ENCODE measurements around the gene PBX1.

GRCh38 chr1:164767752-164768402 lies 208.9 kb downstream of the PBX1 start:
- TF ChIP-seq, protein P1, sequence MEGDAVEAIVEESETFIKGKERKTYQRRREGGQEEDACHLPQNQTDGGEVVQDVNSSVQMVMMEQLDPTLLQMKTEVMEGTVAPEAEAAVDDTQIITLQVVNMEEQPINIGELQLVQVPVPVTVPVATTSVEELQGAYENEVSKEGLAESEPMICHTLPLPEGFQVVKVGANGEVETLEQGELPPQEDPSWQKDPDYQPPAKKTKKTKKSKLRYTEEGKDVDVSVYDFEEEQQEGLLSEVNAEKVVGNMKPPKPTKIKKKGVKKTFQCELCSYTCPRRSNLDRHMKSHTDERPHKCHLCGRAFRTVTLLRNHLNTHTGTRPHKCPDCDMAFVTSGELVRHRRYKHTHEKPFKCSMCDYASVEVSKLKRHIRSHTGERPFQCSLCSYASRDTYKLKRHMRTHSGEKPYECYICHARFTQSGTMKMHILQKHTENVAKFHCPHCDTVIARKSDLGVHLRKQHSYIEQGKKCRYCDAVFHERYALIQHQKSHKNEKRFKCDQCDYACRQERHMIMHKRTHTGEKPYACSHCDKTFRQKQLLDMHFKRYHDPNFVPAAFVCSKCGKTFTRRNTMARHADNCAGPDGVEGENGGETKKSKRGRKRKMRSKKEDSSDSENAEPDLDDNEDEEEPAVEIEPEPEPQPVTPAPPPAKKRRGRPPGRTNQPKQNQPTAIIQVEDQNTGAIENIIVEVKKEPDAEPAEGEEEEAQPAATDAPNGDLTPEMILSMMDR (conservative IDR thresholded peaks at IDR 0.05; ENCODE audit: low read depth, low read length), result no peak
- TF ChIP-seq BHLHE40 (IDR thresholded peaks at IDR 0.05; ENCODE audit: low read depth, low read length) (no peak), RAD21 (IDR thresholded peaks at IDR 0.05; ENCODE audit: low read length) (no peak), RCOR1 (IDR thresholded peaks at IDR 0.05; ENCODE audit: insufficient replicate concordance, low read length) (no peak)
